ENCODE data around the gene NFIL3. TPM values are rescaled to one million over a fixed set of nuclear protein-coding genes. Genes with fewer than 3 reads are reported as not detected.
A peak's percentile ranks its signal among the peaks of the same experiment; 100 is the strongest.
"Not testable (repeated sequence)": the region's sequence is repeated elsewhere in the genome, so short reads cannot be mapped to it uniquely, and the experiment has no call there.

NFIL3 gene
- total RNA-seq (10 to 100 TPM; 20.1 to 35.9 (median 24.7) TPM), polyA plus RNA-seq (10 to 100 TPM; 13.1 to 33.3 TPM)
- long read RNA-seq, donor 1, transcript NFIL3-201 (2 exons, 2,085 nt) = major isoform, 36 of 44 reads
- long read RNA-seq, donor 1, partial matches to known transcripts = 4 of 44 reads
- long read RNA-seq, donor 1, other reads (novel, unspliced or antisense) = 4 of 44 reads
- long read RNA-seq, donor 2, transcript NFIL3-201 (2 exons, 2,085 nt) = major isoform, 12 of 36 reads
- long read RNA-seq, donor 2, partial matches to known transcripts = 0 of 36 reads
- long read RNA-seq, donor 2, other reads (novel, unspliced or antisense) = 24 of 36 reads
- long read RNA-seq, donor 3, transcript NFIL3-201 (2 exons, 2,085 nt) = major isoform, 44 of 49 reads
- long read RNA-seq, donor 3, partial matches to known transcripts = 0 of 49 reads
- long read RNA-seq, donor 3, other reads (novel, unspliced or antisense) = 5 of 49 reads

- WGBS, 4 donors = 0 to 1% (median 1%) methylated on average over 21 to 92 of the region's 92 CpGs
- no peaks in the 10 kb centered on the region for H3K27me3 ChIP-seq
- peak; percentile 29 to 90 (median 76) for ATAC-seq
- H3K4me1 ChIP-seq = peaks cover 0 to 64% (median 26%) of the 10 kb centered on the region in 12 donors
- TF ChIP-seq CTCF (IDR thresholded peaks at IDR 0.05) (no peak), POLR2A (IDR thresholded peaks at IDR 0.05) (peak in 1 of 2 donors; percentile 89)
- H3K36me3 ChIP-seq = no peaks in the 10 kb centered on the region
- intact Hi-C loops (cut with DNase I) = loop anchor here (1.0 to 10.0 kb wide), 21 partner anchors 58 to 509 kb away; partner anchors contain the start of gene AUH (in 8 of the 10)
- no peaks in the 10 kb centered on the region for H3K9me3 ChIP-seq
- DNase-seq = peak; percentile 86 to 93 (median 88)
- H3K4me3 ChIP-seq = peak within 1 kb of the TSS; percentile 67 to 98 (median 86)
- peak within 1 kb of the TSS; percentile 86 to 100 (median 97) for H3K27ac ChIP-seq
These were observed at the start of gene NFIL3 for GRCh38 chr9:91423785-91424402. NFIL3 (minus strand) TSS chr9:91423832; CDS start chr9:91410734, 13,098 bp downstream.

GRCh38 chr9:91471524-91471923, 47.9 kb upstream of the NFIL3 start:
- ATAC-seq; H3K27me3 ChIP-seq; intact Hi-C loops (cut with DNase I); H3K27ac ChIP-seq; H3K4me3 ChIP-seq; DNase-seq; H3K4me1 ChIP-seq; H3K36me3 ChIP-seq: not testable (repeated sequence)
- H3K9me3 ChIP-seq = peaks cover 0 to 10% (median 0%) of the 10 kb centered on the region in 12 donors
- WGBS, 4 donors = 77 to 93% (median 86%) methylated on average over 2 to 3 of the region's 3 CpGs

GRCh38 chr9:91465420-91465819, 41.8 kb upstream of the NFIL3 start:
- Histone ChIP-seq H3K4me3 (no peak overlapping the region), H3K27me3 (no peaks in the 10 kb centered on the region), H3K9me3 (peaks cover 0 to 30% (median 4%) of the 10 kb centered on the region in 12 donors), H3K27ac (no peak overlapping the region), H3K4me1 (no peaks in the 10 kb centered on the region), H3K36me3 (no peaks in the 10 kb centered on the region)
- intact Hi-C loops (cut with DNase I) = loop anchor here in 1 of 10 donors (10.0 kb wide), 1 partner anchor 49 kb away; no protein-coding TSS in a partner anchor
- TF ChIP-seq CTCF (IDR thresholded peaks at IDR 0.05) = no peak
- TF ChIP-seq POLR2A (IDR thresholded peaks at IDR 0.05) = no peak
- DNase-seq (no peak), ATAC-seq (no peak)
- WGBS, 4 donors = 70 to 87% (median 85%) methylated on average over 2 of the region's 2 CpGs

- 65 to 88% (median 75%) methylated on average over 2 of the region's 2 CpGs for WGBS, 4 donors
- Histone ChIP-seq H3K4me1 (no peaks in the 10 kb centered on the region), H3K27ac (no peak overlapping the region), H3K4me3 (no peak overlapping the region), H3K27me3 (no peaks in the 10 kb centered on the region), H3K36me3 (no peaks in the 10 kb centered on the region), H3K9me3 (peaks cover 0 to 3% (median 0%) of the 10 kb centered on the region in 12 donors)
- intact Hi-C loops (cut with DNase I) = no loop called here
- DNase-seq (no peak), ATAC-seq (no peak)
- TF ChIP-seq POLR2A (IDR thresholded peaks at IDR 0.05) (no peak), CTCF (IDR thresholded peaks at IDR 0.05) (no peak)
These were observed 35.3 kb upstream of the NFIL3 start for GRCh38 chr9:91458906-91459305.

Measured in heart left ventricle (tissue), 16 donors.